ENCODE measurements around the gene CDV3.
A peak's percentile ranks its signal among the peaks of the same experiment; 100 is the strongest.

Gene CDV3

GRCh38 chr3:133589503-133589902 is 16.0 kb downstream of the CDV3 start (continued):
- TF ChIP-seq, protein P1, sequence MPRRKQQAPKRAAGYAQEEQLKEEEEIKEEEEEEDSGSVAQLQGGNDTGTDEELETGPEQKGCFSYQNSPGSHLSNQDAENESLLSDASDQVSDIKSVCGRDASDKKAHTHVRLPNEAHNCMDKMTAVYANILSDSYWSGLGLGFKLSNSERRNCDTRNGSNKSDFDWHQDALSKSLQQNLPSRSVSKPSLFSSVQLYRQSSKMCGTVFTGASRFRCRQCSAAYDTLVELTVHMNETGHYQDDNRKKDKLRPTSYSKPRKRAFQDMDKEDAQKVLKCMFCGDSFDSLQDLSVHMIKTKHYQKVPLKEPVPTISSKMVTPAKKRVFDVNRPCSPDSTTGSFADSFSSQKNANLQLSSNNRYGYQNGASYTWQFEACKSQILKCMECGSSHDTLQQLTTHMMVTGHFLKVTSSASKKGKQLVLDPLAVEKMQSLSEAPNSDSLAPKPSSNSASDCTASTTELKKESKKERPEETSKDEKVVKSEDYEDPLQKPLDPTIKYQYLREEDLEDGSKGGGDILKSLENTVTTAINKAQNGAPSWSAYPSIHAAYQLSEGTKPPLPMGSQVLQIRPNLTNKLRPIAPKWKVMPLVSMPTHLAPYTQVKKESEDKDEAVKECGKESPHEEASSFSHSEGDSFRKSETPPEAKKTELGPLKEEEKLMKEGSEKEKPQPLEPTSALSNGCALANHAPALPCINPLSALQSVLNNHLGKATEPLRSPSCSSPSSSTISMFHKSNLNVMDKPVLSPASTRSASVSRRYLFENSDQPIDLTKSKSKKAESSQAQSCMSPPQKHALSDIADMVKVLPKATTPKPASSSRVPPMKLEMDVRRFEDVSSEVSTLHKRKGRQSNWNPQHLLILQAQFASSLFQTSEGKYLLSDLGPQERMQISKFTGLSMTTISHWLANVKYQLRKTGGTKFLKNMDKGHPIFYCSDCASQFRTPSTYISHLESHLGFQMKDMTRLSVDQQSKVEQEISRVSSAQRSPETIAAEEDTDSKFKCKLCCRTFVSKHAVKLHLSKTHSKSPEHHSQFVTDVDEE (CRISPR knock-in tag; IDR thresholded peaks at IDR 0.05): no peak
- TF ChIP-seq RARB (CRISPR knock-in tag; IDR thresholded peaks at IDR 0.05) (no peak), OSR1 (CRISPR knock-in tag; IDR thresholded peaks at IDR 0.05) (no peak), ZC3H10 (CRISPR knock-in tag; IDR thresholded peaks at IDR 0.05) (no peak), PPARA (CRISPR knock-in tag; IDR thresholded peaks at IDR 0.05; ENCODE audit: borderline replicate concordance) (no peak)

- no peak for TF ChIP-seq TCF4 (CRISPR knock-in tag; IDR thresholded peaks at IDR 0.05; ENCODE audit: borderline replicate concordance)
- TF ChIP-seq ISL1 (CRISPR knock-in tag; IDR thresholded peaks at IDR 0.05): peak; percentile 45; the same call in 1 of the 2 replicates
- TF ChIP-seq CREB5 (CRISPR knock-in tag; IDR thresholded peaks at IDR 0.05; ENCODE audit: low read depth): peak; percentile 47; the same call in 1 of the 2 replicates
- ATAC-seq: peak; percentile 67
Observed at GRCh38 chr3:133591271-133591742, 17.8 kb downstream of the CDV3 start.

- no peak for TF ChIP-seq ZNF70 (CRISPR knock-in tag; IDR thresholded peaks at IDR 0.05)
- no peak for TF ChIP-seq OSR1 (CRISPR knock-in tag; IDR thresholded peaks at IDR 0.05)
- no peak for TF ChIP-seq TCF4 (CRISPR knock-in tag; IDR thresholded peaks at IDR 0.05; ENCODE audit: borderline replicate concordance)
- TF ChIP-seq SNAI2 (CRISPR knock-in tag; IDR thresholded peaks at IDR 0.05): no peak
- TF ChIP-seq CSDC2 (CRISPR knock-in tag; IDR thresholded peaks at IDR 0.05): no peak
- TF ChIP-seq CREB5 (CRISPR knock-in tag; IDR thresholded peaks at IDR 0.05; ENCODE audit: low read depth): no peak
- no peak for TF ChIP-seq CSRNP3 (CRISPR knock-in tag; IDR thresholded peaks at IDR 0.05)
- ATAC-seq: no peak
Observed at GRCh38 chr3:133592843-133593242, 19.4 kb downstream of the CDV3 start.

- TF ChIP-seq CSDC2 (CRISPR knock-in tag; IDR thresholded peaks at IDR 0.05) (no peak), CREB5 (CRISPR knock-in tag; IDR thresholded peaks at IDR 0.05; ENCODE audit: low read depth) (no peak), SNAI2 (CRISPR knock-in tag; IDR thresholded peaks at IDR 0.05) (no peak), ARNTL (CRISPR knock-in tag; IDR thresholded peaks at IDR 0.05; ENCODE audit: borderline replicate concordance, low read depth) (no peak), PPARA (CRISPR knock-in tag; IDR thresholded peaks at IDR 0.05; ENCODE audit: borderline replicate concordance) (no peak), ZFP3 (CRISPR knock-in tag; IDR thresholded peaks at IDR 0.05) (no peak), GLIS3 (CRISPR knock-in tag; IDR thresholded peaks at IDR 0.05) (no peak), ZNF565 (CRISPR knock-in tag; conservative IDR thresholded peaks at IDR 0.05; ENCODE audit: low read depth) (no peak), PATZ1 (CRISPR knock-in tag; IDR thresholded peaks at IDR 0.05; ENCODE audit: borderline replicate concordance) (no peak), OSR1 (CRISPR knock-in tag; IDR thresholded peaks at IDR 0.05) (no peak), ISL1 (CRISPR knock-in tag; IDR thresholded peaks at IDR 0.05) (no peak), RARB (CRISPR knock-in tag; IDR thresholded peaks at IDR 0.05) (no peak), TOX (CRISPR knock-in tag; IDR thresholded peaks at IDR 0.05; ENCODE audit: borderline replicate concordance) (no peak), ZC3H10 (CRISPR knock-in tag; IDR thresholded peaks at IDR 0.05) (no peak), BACH2 (CRISPR knock-in tag; IDR thresholded peaks at IDR 0.05; ENCODE audit: borderline replicate concordance) (no peak)
- TF ChIP-seq, protein P2, sequence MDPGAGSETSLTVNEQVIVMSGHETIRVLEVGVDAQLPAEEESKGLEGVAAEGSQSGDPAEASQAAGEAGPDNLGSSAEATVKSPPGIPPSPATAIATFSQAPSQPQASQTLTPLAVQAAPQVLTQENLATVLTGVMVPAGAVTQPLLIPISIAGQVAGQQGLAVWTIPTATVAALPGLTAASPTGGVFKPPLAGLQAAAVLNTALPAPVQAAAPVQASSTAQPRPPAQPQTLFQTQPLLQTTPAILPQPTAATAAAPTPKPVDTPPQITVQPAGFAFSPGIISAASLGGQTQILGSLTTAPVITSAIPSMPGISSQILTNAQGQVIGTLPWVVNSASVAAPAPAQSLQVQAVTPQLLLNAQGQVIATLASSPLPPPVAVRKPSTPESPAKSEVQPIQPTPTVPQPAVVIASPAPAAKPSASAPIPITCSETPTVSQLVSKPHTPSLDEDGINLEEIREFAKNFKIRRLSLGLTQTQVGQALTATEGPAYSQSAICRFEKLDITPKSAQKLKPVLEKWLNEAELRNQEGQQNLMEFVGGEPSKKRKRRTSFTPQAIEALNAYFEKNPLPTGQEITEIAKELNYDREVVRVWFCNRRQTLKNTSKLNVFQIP (CRISPR knock-in tag; IDR thresholded peaks at IDR 0.05; ENCODE audit: borderline replicate concordance, low read depth): no peak
- ATAC-seq: no peak
Observed at GRCh38 chr3:133593243-133593642, 19.8 kb downstream of the CDV3 start.

Data from SK-N-SH treated with all-trans-retinoic acid at 6 μM for 48 hours (cell line).